Upper lobe of right lung (tissue), 1 donor: Measurements from ENCODE around the gene CD99L2. TPM values are rescaled to one million over a fixed set of nuclear protein-coding genes. Genes with fewer than 3 reads are reported as not detected.

Experiments used
- ATAC-seq: fragments of 200-7000 bp; cut with Tn5 transposase; one replicate; pipeline ENCODE4 v1.9.1; 2020; ENCODE audit warnings: mild to moderate bottlenecking, moderate library complexity
- DNase-seq: peaks from one replicate; pipeline ENCODE4 v3.0.0-alpha.2; 2020
- H3K27ac ChIP-seq: fragments of 200-600 bp; one replicate; pipeline ENCODE4 v1.8.0; 2022
- H3K27me3 ChIP-seq: fragments of 200-600 bp; one replicate; pipeline ENCODE4 v1.8.0; 2022; ENCODE audit warnings: mild to moderate bottlenecking
- H3K36me3 ChIP-seq: fragments of 200-600 bp; one replicate; pipeline ENCODE4 v1.8.0; 2022
- H3K4me1 ChIP-seq: fragments of 200-600 bp; one replicate; pipeline ENCODE4 v1.8.0; 2022
- H3K4me3 ChIP-seq: fragments of 200-600 bp; one replicate; pipeline ENCODE4 v1.8.0; 2022; ENCODE audit warnings: mild to moderate bottlenecking
- H3K9me3 ChIP-seq: fragments of 200-600 bp; one replicate; pipeline ENCODE4 v1.8.0; 2022
- intact Hi-C: fragments of 100-400 bp; cut with DNase I; formaldehyde crosslinking; loops from one replicate; pipeline ENCODE4 v1.11.0; 2022
- total RNA-seq: library from RNA; stranded (reverse); fragmentation: NEBNext Ultra II Directional; extraction: Animal tissue kit (Norgen Biotek cat#: 25700); gene quantifications from one replicate; pipeline ENCODE4 v1.2.1, GENCODE V29; 2021
- TF ChIP-seq, protein P1 (sequence below): fragments of 200-600 bp; IDR thresholded peaks from one replicate; pipeline ENCODE4 v1.8.0; 2022; ENCODE audit warnings: antibody characterized with exemption
- donor health status: DM: no; HTN: yes; CAD: no; lungs with severe emphysema.

CD99L2 gene
- total RNA-seq, 1 donor from 2014 or later = 38.4 TPM

DNA sequence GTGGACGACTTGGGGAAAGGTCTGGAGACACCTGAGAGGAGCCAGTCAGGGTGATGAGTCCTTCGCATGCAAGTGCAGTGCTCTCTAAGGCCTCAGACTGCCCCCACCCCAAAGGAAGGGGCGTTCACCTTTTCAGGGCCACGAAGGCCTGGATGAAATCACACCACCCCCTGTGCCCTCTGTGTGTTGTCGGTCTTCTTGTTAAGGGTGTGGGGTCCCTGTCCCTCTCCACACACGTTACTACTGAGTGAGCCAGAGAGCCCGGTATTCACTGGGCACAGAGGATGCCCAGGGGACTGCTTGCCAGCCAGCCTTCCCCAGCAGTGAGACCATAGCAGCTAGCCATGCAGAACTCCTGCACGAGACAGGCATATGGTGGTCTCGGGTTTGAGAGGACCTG, 133.2 kb downstream of the CD99L2 start:
- Histone ChIP-seq H3K27ac (no peak overlapping the region), H3K9me3 (no peaks in the 10 kb centered on the region), H3K36me3 (no peaks in the 10 kb centered on the region), H3K4me1 (no peaks in the 10 kb centered on the region), H3K4me3 (no peak overlapping the region), H3K27me3 (no peaks in the 10 kb centered on the region)
- intact Hi-C loops = no loop called here
- no peak for DNase-seq
- TF ChIP-seq, protein P1, sequence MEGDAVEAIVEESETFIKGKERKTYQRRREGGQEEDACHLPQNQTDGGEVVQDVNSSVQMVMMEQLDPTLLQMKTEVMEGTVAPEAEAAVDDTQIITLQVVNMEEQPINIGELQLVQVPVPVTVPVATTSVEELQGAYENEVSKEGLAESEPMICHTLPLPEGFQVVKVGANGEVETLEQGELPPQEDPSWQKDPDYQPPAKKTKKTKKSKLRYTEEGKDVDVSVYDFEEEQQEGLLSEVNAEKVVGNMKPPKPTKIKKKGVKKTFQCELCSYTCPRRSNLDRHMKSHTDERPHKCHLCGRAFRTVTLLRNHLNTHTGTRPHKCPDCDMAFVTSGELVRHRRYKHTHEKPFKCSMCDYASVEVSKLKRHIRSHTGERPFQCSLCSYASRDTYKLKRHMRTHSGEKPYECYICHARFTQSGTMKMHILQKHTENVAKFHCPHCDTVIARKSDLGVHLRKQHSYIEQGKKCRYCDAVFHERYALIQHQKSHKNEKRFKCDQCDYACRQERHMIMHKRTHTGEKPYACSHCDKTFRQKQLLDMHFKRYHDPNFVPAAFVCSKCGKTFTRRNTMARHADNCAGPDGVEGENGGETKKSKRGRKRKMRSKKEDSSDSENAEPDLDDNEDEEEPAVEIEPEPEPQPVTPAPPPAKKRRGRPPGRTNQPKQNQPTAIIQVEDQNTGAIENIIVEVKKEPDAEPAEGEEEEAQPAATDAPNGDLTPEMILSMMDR = no peak
- no peak for ATAC-seq

DNA sequence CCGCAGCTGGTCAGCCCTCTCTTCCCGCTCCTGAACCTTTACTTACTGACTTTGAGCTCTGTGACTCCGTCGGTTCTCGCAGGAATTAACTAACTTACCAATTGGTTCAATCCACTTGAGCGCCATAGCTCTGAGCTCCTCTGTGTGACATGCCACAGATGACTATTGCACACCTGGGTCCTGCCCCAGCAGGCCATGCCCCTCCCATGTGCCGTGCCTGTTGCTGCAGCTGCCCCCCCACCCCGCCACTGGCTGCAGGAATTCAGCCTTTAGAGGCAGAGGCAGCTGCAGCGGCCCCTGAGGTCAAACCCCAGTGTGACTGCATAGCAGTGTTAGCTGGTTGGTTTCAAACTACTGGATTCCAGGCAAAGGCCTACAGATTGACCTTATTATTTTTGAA, 134.7 kb downstream of the CD99L2 start:
- H3K36me3 ChIP-seq = no peaks in the 10 kb centered on the region
- no peak overlapping the region for H3K4me3 ChIP-seq
- TF ChIP-seq, protein P1 = no peak
- no peaks in the 10 kb centered on the region for H3K9me3 ChIP-seq
- no peak overlapping the region for H3K27ac ChIP-seq
- H3K4me1 ChIP-seq = no peaks in the 10 kb centered on the region
- ATAC-seq (no peak), DNase-seq (no peak)
- H3K27me3 ChIP-seq = no peaks in the 10 kb centered on the region
- intact Hi-C loops = no loop called here

DNA sequence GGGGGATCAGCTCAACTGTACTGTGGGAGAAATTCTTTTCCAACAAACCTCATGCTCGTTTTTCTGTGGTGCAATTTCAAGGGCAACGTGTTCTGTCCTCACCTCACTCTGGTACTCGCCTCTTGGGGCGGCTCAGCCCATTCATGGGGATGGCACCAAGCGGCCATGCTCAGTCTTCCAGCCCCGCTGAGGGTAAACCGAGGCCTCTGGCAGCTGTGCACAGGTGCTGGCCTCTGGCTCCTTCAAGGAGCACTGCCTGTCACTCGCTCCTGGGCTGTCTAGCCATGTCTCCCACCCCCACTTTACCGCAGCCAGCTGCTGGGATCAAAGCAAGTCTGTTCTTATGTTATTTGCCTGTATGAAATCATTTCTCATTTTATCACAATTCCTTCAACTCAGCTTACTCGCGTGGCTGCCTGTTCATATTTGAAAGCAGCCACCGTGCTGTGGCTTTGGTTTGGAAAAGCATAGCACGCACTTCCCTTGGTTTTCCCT, 135.1 kb downstream of the CD99L2 start:
- no peak overlapping the region for H3K27ac ChIP-seq
- intact Hi-C loops = no loop called here

DNA sequence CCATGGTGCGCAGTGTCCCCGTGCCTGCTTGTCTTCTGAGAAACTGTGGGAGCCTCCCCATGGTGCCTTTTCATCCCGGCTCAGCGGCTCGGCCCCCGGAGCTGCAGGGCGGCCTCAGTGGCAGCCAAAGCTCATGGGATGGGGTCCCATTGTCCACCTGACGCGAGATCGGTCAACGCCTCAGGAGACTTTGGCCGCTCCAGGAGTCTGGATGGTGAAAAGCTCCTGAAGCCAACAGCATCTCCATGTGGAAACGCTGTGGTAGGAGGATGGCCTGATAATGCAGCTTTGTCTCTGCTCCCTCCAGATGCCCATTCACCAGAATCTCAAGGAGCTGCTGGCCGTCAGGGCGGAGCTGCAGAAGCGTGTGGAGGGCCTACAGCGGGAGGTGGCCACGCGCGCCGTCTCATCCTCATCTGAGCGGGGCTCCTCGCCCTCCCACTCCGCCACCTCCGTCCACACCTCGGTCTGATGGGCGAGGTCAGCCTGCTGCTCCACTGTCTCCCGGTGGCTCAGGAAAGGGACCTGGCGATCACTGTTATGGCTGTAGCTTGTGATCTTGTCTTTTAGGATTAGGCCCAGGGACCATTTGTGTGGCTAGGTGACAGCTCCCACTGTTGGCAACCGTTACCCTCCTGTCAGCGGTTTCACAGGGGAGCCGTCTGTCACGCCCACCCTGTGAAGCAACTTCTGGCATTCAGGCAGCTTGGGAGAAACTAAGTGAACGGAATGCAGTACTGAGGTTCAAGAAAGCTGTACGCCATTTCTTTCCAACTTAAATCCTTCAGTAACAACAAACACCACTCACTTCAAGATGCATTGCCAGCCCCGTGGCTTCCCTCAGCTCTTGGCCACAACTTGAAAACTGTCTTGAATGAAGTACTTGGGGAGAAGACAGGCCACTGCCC, 136.0 kb downstream of the CD99L2 start:
- Histone ChIP-seq H3K27ac (no peak overlapping the region), H3K4me1 (no peaks in the 10 kb centered on the region), H3K36me3 (no peaks in the 10 kb centered on the region), H3K27me3 (no peaks in the 10 kb centered on the region), H3K4me3 (no peak overlapping the region), H3K9me3 (no peaks in the 10 kb centered on the region)
- TF ChIP-seq, protein P1 = no peak
- ATAC-seq (no peak), DNase-seq (no peak)
- intact Hi-C loops = no loop called here

More for the DNA sequence above, 135.1 kb downstream of the CD99L2 start:
- Histone ChIP-seq H3K27me3 (no peaks in the 10 kb centered on the region), H3K36me3 (no peaks in the 10 kb centered on the region), H3K4me1 (no peaks in the 10 kb centered on the region), H3K9me3 (no peaks in the 10 kb centered on the region), H3K4me3 (no peak overlapping the region)
- DNase-seq (no peak), ATAC-seq (no peak)
- TF ChIP-seq, protein P1 = no peak

DNA sequence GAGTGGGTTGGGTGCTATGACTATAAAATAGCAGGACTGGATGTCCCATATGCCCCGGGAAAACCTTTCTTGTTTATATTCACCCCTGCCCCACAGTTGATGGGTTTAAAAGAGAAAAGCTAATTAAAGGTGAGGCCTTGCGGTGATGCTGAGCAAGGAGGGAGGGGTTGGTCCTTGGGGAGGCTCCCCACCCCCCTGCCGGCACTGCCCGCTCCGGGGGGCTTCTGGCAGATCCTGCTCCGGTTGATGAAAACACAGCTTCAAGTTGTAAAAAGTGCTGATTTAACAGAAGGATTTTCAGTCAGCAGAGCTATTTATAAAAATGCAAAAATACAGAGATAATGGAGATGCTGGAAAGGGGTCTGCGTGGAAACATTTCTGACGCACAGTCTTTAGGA, 136.7 kb downstream of the CD99L2 start:
- no peaks in the 10 kb centered on the region for H3K36me3 ChIP-seq
- no peaks in the 10 kb centered on the region for H3K9me3 ChIP-seq
- no peaks in the 10 kb centered on the region for H3K27me3 ChIP-seq
- intact Hi-C loops = no loop called here
- H3K4me1 ChIP-seq = no peaks in the 10 kb centered on the region
- TF ChIP-seq, protein P1 = no peak
- H3K4me3 ChIP-seq = no peak overlapping the region
- no peak for ATAC-seq
- no peak overlapping the region for H3K27ac ChIP-seq
- no peak for DNase-seq
